ENCODE data around the gene FBN2.
"Not testable (repeated sequence)": the region's sequence is repeated elsewhere in the genome, so short reads cannot be mapped to it uniquely, and the experiment has no call there.

FBN2 gene

DNA sequence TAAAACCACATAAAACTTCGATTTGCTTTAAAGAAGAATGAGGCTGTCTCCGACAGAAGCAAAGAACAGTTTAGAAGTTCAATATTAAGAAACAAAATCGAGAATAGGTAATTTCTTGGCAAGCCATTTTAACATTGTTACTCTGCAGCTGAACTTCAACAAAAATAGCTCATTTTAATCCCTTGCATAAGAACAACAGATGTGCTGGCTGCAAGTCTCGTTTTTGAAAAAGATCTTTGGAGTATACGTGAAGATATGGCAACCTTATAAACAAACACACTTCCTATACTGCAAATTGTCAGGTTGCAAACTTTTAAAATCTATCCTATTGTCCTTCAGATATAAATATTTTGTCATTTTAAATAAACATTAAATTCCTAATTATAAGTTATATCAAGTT is 71.5 kb downstream of the FBN2 start:
- Histone ChIP-seq H4K20me1 (ENCODE audit: insufficient read depth, low read length, poor library complexity, severe bottlenecking) (no peaks in the 10 kb centered on the region), H3K4me2 (ENCODE audit: low read depth, low read length, poor library complexity, severe bottlenecking) (no peak overlapping the region), H3K79me2 (ENCODE audit: insufficient read depth, low read length) (no peaks in the 10 kb centered on the region), H3F3A (ENCODE audit: low read depth) (no peaks in the 10 kb centered on the region), H3K9me2 (replicated peaks; ENCODE audit: low read depth, low read length) (no peaks in the 10 kb centered on the region), H3K9me3 (ENCODE audit: insufficient read depth, low read depth, low read length) (no peaks in the 10 kb centered on the region), H2AFZ (ENCODE audit: low read length) (no peak overlapping the region), H3K4me1 (ENCODE audit: insufficient read depth, low read length, poor library complexity, severe bottlenecking) (no peaks in the 10 kb centered on the region), H3K27me3 (ENCODE audit: insufficient read depth, low read length, poor library complexity, severe bottlenecking) (no peaks in the 10 kb centered on the region), H3K9ac (ENCODE audit: low read depth, low read length, poor library complexity, severe bottlenecking) (no peak overlapping the region), H3K36me3 (ENCODE audit: insufficient read depth, low read length) (no peaks in the 10 kb centered on the region), H3K4me3 (ENCODE audit: low read length, poor library complexity, severe bottlenecking) (no peak overlapping the region)
- TF ChIP-seq, protein P1, sequence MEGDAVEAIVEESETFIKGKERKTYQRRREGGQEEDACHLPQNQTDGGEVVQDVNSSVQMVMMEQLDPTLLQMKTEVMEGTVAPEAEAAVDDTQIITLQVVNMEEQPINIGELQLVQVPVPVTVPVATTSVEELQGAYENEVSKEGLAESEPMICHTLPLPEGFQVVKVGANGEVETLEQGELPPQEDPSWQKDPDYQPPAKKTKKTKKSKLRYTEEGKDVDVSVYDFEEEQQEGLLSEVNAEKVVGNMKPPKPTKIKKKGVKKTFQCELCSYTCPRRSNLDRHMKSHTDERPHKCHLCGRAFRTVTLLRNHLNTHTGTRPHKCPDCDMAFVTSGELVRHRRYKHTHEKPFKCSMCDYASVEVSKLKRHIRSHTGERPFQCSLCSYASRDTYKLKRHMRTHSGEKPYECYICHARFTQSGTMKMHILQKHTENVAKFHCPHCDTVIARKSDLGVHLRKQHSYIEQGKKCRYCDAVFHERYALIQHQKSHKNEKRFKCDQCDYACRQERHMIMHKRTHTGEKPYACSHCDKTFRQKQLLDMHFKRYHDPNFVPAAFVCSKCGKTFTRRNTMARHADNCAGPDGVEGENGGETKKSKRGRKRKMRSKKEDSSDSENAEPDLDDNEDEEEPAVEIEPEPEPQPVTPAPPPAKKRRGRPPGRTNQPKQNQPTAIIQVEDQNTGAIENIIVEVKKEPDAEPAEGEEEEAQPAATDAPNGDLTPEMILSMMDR (conservative IDR thresholded peaks at IDR 0.05; ENCODE audit: low read length) = no peak
- TF ChIP-seq EZH2phosphoT487 (IDR thresholded peaks at IDR 0.05; ENCODE audit: borderline replicate concordance) = no peak

DNA sequence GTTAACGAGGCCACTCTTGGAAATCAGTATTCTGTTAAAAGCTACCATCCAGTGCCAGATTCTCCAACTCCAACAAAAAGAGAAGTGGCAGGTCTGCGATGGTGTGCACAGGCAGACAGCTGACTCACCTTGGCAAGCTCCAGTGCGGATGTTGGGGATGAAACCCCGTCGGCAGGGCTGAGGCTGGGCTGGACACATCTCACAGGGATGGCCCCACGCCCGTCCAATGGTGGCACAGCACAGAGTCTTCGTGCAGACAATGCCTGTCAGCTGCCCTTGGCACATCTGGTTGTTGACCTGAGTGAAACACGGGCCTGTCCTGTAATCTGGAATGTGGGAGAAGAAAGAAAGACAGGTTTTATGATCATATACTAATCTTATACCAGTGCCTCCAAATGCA is 73.4 kb downstream of the FBN2 start:
- Histone ChIP-seq H3K4me2 (ENCODE audit: low read depth, low read length, poor library complexity, severe bottlenecking) (no peak overlapping the region), H3K9me3 (ENCODE audit: insufficient read depth, low read depth, low read length) (no peaks in the 10 kb centered on the region), H3K9me2 (replicated peaks; ENCODE audit: low read depth, low read length) (no peaks in the 10 kb centered on the region), H4K20me1 (ENCODE audit: insufficient read depth, low read length, poor library complexity, severe bottlenecking) (no peaks in the 10 kb centered on the region), H3F3A (ENCODE audit: low read depth) (no peaks in the 10 kb centered on the region), H3K36me3 (ENCODE audit: insufficient read depth, low read length) (no peaks in the 10 kb centered on the region), H3K4me3 (ENCODE audit: low read length, poor library complexity, severe bottlenecking) (no peak overlapping the region), H2AFZ (ENCODE audit: low read length) (no peak overlapping the region), H3K79me2 (ENCODE audit: insufficient read depth, low read length) (no peaks in the 10 kb centered on the region), H3K9ac (ENCODE audit: low read depth, low read length, poor library complexity, severe bottlenecking) (no peak overlapping the region), H3K4me1 (ENCODE audit: insufficient read depth, low read length, poor library complexity, severe bottlenecking) (no peaks in the 10 kb centered on the region), H3K27me3 (ENCODE audit: insufficient read depth, low read length, poor library complexity, severe bottlenecking) (no peaks in the 10 kb centered on the region)
- no peak for TF ChIP-seq EZH2phosphoT487 (IDR thresholded peaks at IDR 0.05; ENCODE audit: borderline replicate concordance)
- TF ChIP-seq, protein P1 (conservative IDR thresholded peaks at IDR 0.05; ENCODE audit: low read length) = no peak

DNA sequence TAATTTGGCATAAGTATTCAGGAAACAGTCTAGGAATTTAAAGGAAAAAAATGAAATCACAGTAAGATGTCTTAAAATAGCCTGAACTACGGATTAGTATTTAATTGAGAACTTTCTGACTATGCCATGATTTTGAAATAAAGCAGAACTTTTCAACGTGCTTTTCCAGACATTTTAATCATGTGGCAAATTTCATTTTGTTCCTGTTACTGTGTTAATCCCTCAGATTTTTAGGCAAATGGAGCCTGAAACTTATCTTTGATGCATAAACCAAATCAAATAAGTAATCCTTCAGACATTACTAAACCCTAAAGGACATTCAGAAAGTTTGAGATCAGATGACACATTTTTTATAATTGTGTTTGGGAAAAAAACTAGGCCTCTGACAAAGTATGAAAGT is 75.7 kb downstream of the FBN2 start:
- Histone ChIP-seq H3K9ac (ENCODE audit: low read depth, low read length, poor library complexity, severe bottlenecking) (no peak overlapping the region), H3K9me3 (ENCODE audit: insufficient read depth, low read depth, low read length) (no peaks in the 10 kb centered on the region), H3F3A (ENCODE audit: low read depth) (no peaks in the 10 kb centered on the region), H2AFZ (ENCODE audit: low read length) (no peak overlapping the region), H3K36me3 (ENCODE audit: insufficient read depth, low read length) (no peaks in the 10 kb centered on the region), H3K4me1 (ENCODE audit: insufficient read depth, low read length, poor library complexity, severe bottlenecking) (no peaks in the 10 kb centered on the region), H3K79me2 (ENCODE audit: insufficient read depth, low read length) (no peaks in the 10 kb centered on the region), H3K4me2 (ENCODE audit: low read depth, low read length, poor library complexity, severe bottlenecking) (no peak overlapping the region), H3K9me2 (replicated peaks; ENCODE audit: low read depth, low read length) (no peaks in the 10 kb centered on the region), H4K20me1 (ENCODE audit: insufficient read depth, low read length, poor library complexity, severe bottlenecking) (no peaks in the 10 kb centered on the region), H3K27me3 (ENCODE audit: insufficient read depth, low read length, poor library complexity, severe bottlenecking) (no peaks in the 10 kb centered on the region), H3K4me3 (ENCODE audit: low read length, poor library complexity, severe bottlenecking) (no peak overlapping the region)
- TF ChIP-seq, protein P1 (conservative IDR thresholded peaks at IDR 0.05; ENCODE audit: low read length) = no peak
- TF ChIP-seq EZH2phosphoT487 (IDR thresholded peaks at IDR 0.05; ENCODE audit: borderline replicate concordance) = no peak

DNA sequence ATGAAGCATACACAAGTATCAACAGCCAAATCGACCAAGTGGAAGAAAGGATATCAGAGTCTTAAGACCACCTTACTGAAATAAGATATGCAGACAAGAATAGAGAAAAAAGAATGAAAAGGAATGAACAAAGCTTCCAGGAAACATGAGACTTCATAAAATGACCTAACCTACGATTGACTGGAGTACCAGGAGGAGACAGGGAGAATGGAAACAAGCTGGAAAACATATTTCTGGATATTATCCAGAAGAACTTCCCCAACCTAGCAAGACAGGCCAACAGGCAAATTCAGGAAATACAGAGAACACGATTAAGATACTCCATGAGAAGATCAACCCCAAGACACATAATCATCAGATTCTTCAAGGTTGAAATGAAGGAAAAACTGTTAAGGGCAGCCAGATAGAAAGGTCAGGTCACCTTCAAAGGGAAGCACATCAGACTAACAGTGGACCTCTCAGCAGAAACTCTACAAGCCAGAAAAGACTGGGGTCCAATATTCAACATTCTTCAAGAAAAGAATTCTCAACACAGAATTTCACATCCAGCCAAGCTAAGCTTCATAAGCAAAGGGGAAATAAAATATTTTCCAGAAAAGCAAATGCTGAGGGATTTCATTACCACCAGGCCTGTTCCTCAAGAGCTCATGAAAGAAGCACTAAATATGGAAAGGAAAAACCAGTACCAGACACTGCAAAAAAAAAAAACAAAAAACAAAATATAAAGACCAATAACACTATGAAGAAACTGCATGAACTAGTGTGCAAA is 80.7 kb downstream of the FBN2 start:
- H3K27me3 ChIP-seq (ENCODE audit: insufficient read depth, low read length, poor library complexity, severe bottlenecking); H3F3A ChIP-seq (ENCODE audit: low read depth); H3K79me2 ChIP-seq (ENCODE audit: insufficient read depth, low read length); H2AFZ ChIP-seq (ENCODE audit: low read length); H4K20me1 ChIP-seq (ENCODE audit: insufficient read depth, low read length, poor library complexity, severe bottlenecking); H3K9me3 ChIP-seq (ENCODE audit: insufficient read depth, low read depth, low read length); H3K4me2 ChIP-seq (ENCODE audit: low read depth, low read length, poor library complexity, severe bottlenecking); H3K4me3 ChIP-seq (ENCODE audit: low read length, poor library complexity, severe bottlenecking); H3K9ac ChIP-seq (ENCODE audit: low read depth, low read length, poor library complexity, severe bottlenecking); H3K9me2 ChIP-seq (replicated peaks; ENCODE audit: low read depth, low read length); H3K36me3 ChIP-seq (ENCODE audit: insufficient read depth, low read length): not testable (repeated sequence)
- peaks cover 12% of the 10 kb centered on the region for H3K4me1 ChIP-seq (ENCODE audit: insufficient read depth, low read length, poor library complexity, severe bottlenecking)

All from Loucy (cell line).